Skin of body (tissue), 2 donors: ENCODE measurements around the gene GLP1R. TPM values are rescaled to one million over a fixed set of nuclear protein-coding genes. Genes with fewer than 3 reads are reported as not detected.
"Not testable (repeated sequence)": the region's sequence is repeated elsewhere in the genome, so short reads cannot be mapped to it uniquely, and the experiment has no call there.

Experiments used
- DNase-seq: peaks from one replicate; lab custom pipeline; 2025; lab: John Stamatoyannopoulos, UW
- total RNA-seq: library from RNA; depleted of rRNA; stranded (reverse); fragments of >200 nt; gene quantifications from one replicate; pipeline ENCODE4 v1.2.3, GENCODE V29; 2014

The GLP1R gene
- total RNA-seq, 1 donor from 2014 or later = 0.10 TPM

- DNase-seq = no peak
These were observed 70.3 kb downstream of the GLP1R start for GRCh38 chr6:39118921-39119320.

GRCh38 chr6:39124114-39124513 is 75.5 kb downstream of the GLP1R start:
- no peak for DNase-seq

- DNase-seq = no peak
These were observed 79.5 kb downstream of the GLP1R start for GRCh38 chr6:39128106-39128505.

- no peak for DNase-seq
These were observed 80.3 kb downstream of the GLP1R start for GRCh38 chr6:39128832-39129231.

- DNase-seq = no peak
These were observed 82.1 kb downstream of the GLP1R start for GRCh38 chr6:39130691-39131090.

GRCh38 chr6:39134761-39135160 is 86.2 kb downstream of the GLP1R start:
- DNase-seq = not testable (repeated sequence)

- not testable (repeated sequence) for DNase-seq
These were observed 87.6 kb downstream of the GLP1R start for GRCh38 chr6:39136207-39136606.

GRCh38 chr6:39137245-39137644 is 88.7 kb downstream of the GLP1R start:
- DNase-seq = no peak

Other genes with a start within 250 kb of the GLP1R start
- gene SAYSD1, start 66.4 kb downstream of the GLP1R start, total RNA-seq = 11.9 TPM
- gene KCNK5, start 180.7 kb downstream of the GLP1R start, total RNA-seq = 1.4 TPM